ENCODE data around the gene MAP2K1. TPM values are rescaled to one million over a fixed set of nuclear protein-coding genes. Genes with fewer than 3 reads are reported as not detected.

The MAP2K1 gene
- total RNA-seq, 2 donors from 2014 or later, result 73.7 to 81.2 TPM

- Histone ChIP-seq H3K36me3 (ENCODE audit: control insufficient read depth, insufficient read depth, low read length) (peaks cover 54% of the 10 kb centered on the region), H3K4me1 (ENCODE audit: control insufficient read depth, insufficient read depth, low read length) (no peaks in the 10 kb centered on the region), H3K9ac (ENCODE audit: extremely low read depth, low read length, poor library complexity, severe bottlenecking) (no peak overlapping the region), H3K27me3 (ENCODE audit: control insufficient read depth, insufficient read depth, low read length, poor library complexity, severe bottlenecking) (no peaks in the 10 kb centered on the region), H3K9me3 (ENCODE audit: control insufficient read depth, low read length) (peaks cover 13% of the 10 kb centered on the region), H3K27ac (ENCODE audit: low read depth, low read length) (no peak overlapping the region), H3K4me3 (ENCODE audit: low read length) (no peak overlapping the region)
- Mint-ChIP-seq H3K4me1 (no peaks in the 10 kb centered on the region), H3K27ac (no peak overlapping the region), H3K27me3 (ENCODE audit: insufficient read depth) (no peaks in the 10 kb centered on the region), H3K36me3 (ENCODE audit: low read depth) (peaks cover 32% of the 10 kb centered on the region), H3K4me3 (no peak overlapping the region), H3K9me3 (peaks cover 3% of the 10 kb centered on the region)
- 88% methylated on average over 1 of the region's 1 CpG; no CpG with 5 or more reads in 1 of the 2 experiments for WGBS, 2 experiments (ENCODE audit: insufficient coverage in 1 of 2, insufficient read length in 1 of 2)
- no peak for TF ChIP-seq CTCF (conservative IDR thresholded peaks at IDR 0.05)
- no peak for DNase-seq
Observed at GRCh38 chr15:66452971-66453580, 66.4 kb downstream of the MAP2K1 start.

- Mint-ChIP-seq H3K36me3 (ENCODE audit: low read depth) (peaks cover 32% of the 10 kb centered on the region), H3K4me1 (no peaks in the 10 kb centered on the region)
- 88 to 100% methylated on average over 1 to 2 of the region's 2 CpGs for WGBS, 2 experiments (ENCODE audit: insufficient coverage in 1 of 2, insufficient read length in 1 of 2)
Observed at GRCh38 chr15:66454143-66454542, 67.4 kb downstream of the MAP2K1 start.

GRCh38 chr15:66456211-66456610 is 69.5 kb downstream of the MAP2K1 start:
- Histone ChIP-seq H3K4me3 (ENCODE audit: low read length) (no peak overlapping the region), H3K4me1 (ENCODE audit: control insufficient read depth, insufficient read depth, low read length) (no peaks in the 10 kb centered on the region), H3K27me3 (ENCODE audit: control insufficient read depth, insufficient read depth, low read length, poor library complexity, severe bottlenecking) (no peaks in the 10 kb centered on the region), H3K9ac (ENCODE audit: extremely low read depth, low read length, poor library complexity, severe bottlenecking) (no peak overlapping the region), H3K27ac (ENCODE audit: low read depth, low read length) (no peak overlapping the region), H3K9me3 (ENCODE audit: control insufficient read depth, low read length) (no peaks in the 10 kb centered on the region), H3K36me3 (ENCODE audit: control insufficient read depth, insufficient read depth, low read length) (peaks cover 46% of the 10 kb centered on the region)
- WGBS, 2 experiments (ENCODE audit: insufficient coverage in 1 of 2, insufficient read length in 1 of 2), result 98 to 100% methylated on average over 2 to 3 of the region's 3 CpGs
- H3K4me3 Mint-ChIP-seq, result no peak overlapping the region
- TF ChIP-seq CTCF (conservative IDR thresholded peaks at IDR 0.05), result no peak
- H3K27ac Mint-ChIP-seq, result peak overlapping the region; percentile 6
- H3K9me3 Mint-ChIP-seq, result no peaks in the 10 kb centered on the region
- H3K27me3 Mint-ChIP-seq (ENCODE audit: insufficient read depth), result no peaks in the 10 kb centered on the region
- DNase-seq, result no peak
- H3K4me1 Mint-ChIP-seq, result peaks cover 11% of the 10 kb centered on the region
- peaks cover 28% of the 10 kb centered on the region for H3K36me3 Mint-ChIP-seq (ENCODE audit: low read depth)

More at GRCh38 chr15:66454143-66454542, 67.4 kb downstream of the MAP2K1 start:
- no peak overlapping the region for H3K9ac ChIP-seq (ENCODE audit: extremely low read depth, low read length, poor library complexity, severe bottlenecking)
- no peak overlapping the region for H3K4me3 ChIP-seq (ENCODE audit: low read length)
- no peaks in the 10 kb centered on the region for H3K4me1 ChIP-seq (ENCODE audit: control insufficient read depth, insufficient read depth, low read length)
- no peak overlapping the region for H3K27ac ChIP-seq (ENCODE audit: low read depth, low read length)
- no peak overlapping the region for H3K27ac Mint-ChIP-seq
- H3K4me3 Mint-ChIP-seq, result no peak overlapping the region
- no peaks in the 10 kb centered on the region for H3K27me3 Mint-ChIP-seq (ENCODE audit: insufficient read depth)
- peaks cover 6% of the 10 kb centered on the region for H3K9me3 ChIP-seq (ENCODE audit: control insufficient read depth, low read length)
- no peak for TF ChIP-seq CTCF (conservative IDR thresholded peaks at IDR 0.05)
- H3K9me3 Mint-ChIP-seq, result peaks cover 3% of the 10 kb centered on the region
- H3K27me3 ChIP-seq (ENCODE audit: control insufficient read depth, insufficient read depth, low read length, poor library complexity, severe bottlenecking), result no peaks in the 10 kb centered on the region
- peaks cover 51% of the 10 kb centered on the region for H3K36me3 ChIP-seq (ENCODE audit: control insufficient read depth, insufficient read depth, low read length)
- DNase-seq, result no peak
